Epidermal melanocyte (primary cell): ENCODE data around the gene FGR.
"Not testable (repeated sequence)": the region's sequence is repeated elsewhere in the genome, so short reads cannot be mapped to it uniquely, and the experiment has no call there.

Experiments used
- DNase-seq: peaks from one replicate; pipeline ENCODE4 v3.0.0; 2011; ENCODE audit warnings: low spot score; ENCODE audit not compliant: insufficient read length

The FGR gene

GRCh38 chr1:27635396-27636142 lies 584 bp upstream of the FGR start:
- DNase-seq: no peak

GRCh38 chr1:27634177-27634984 lies 604 bp downstream of the FGR start:
- no peak for DNase-seq

- DNase-seq: no peak
These were observed 1.3 kb downstream of the FGR start for GRCh38 chr1:27633640-27634176.

DNA sequence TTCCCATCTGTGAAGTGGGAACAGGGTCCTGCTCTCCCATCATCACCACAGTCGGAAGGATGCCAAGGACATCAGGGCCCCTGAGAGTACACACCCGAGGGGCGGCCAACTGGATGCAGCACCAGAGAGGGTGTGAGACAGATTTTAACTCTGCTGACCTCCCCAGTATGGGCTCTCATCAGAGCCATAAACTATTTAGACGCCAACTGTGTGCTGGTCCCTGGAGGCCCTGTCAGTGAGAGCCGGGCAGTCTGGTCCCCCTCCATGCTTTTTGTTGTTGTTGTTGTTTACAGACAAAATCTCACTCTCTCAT lies 1.7 kb downstream of the FGR start:
- DNase-seq: no peak

- DNase-seq: no peak
These were observed 2.3 kb downstream of the FGR start for GRCh38 chr1:27632387-27633297.

- no peak for DNase-seq
These were observed 4.0 kb downstream of the FGR start for GRCh38 chr1:27630859-27631491.

DNA sequence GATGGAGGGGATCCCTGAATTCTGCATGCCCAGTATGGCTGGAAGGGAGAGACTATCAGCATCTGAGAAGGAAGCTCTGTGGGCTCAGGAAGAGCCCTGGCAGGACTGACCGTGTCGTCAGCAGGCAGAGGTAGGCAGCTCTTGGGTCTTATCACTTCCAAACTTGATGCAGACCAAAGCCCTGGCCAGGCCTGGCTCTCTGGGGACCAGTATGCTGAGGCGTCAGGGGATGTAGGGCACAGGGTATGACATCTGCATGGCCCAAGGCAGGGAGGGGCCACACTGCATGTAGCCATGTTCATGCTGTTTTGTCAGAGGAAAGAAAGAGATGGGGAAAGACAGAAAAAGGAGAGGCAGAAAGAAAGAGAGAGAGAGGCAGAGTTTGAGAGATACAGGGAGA lies 6.3 kb downstream of the FGR start:
- no peak for DNase-seq

DNA sequence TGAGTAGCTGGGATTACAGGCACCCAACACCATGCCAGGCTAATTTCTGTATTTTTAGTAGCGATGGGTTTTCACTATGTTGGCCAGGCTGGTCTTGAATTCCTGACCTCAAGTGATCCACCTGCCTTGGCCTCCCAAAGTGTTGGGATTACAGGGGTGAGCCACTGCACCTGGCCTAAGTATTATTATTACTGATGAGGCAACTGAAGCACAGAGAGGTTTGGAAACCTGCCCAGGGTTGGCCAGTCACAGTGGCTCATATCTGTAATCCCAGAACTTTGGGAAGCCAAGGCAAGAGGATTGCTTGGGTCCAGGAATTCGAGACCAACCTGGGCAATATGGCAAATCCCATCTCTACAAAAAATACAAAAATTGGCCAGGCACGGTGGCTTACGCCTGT lies 7.3 kb downstream of the FGR start:
- not testable (repeated sequence) for DNase-seq

DNA sequence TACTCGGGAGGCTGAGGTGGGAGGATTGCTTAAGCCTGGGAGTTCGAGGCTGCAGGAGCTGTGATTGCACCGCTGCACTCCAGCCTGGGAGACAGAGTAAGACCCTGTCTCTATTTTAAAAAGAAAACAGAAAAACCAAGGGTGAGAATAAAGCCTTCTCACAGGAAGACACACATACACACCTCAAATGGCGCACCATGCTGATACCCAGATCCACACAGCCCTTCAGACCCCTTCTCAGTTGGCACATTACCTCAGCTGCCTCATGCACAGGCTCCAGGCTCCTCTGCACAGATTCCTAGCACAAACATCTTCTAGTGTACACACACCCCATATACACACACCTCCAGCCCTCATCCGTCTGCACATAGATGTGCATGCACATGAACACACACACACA lies 7.9 kb downstream of the FGR start:
- no peak for DNase-seq

GRCh38 chr1:27626031-27626935 lies 8.7 kb downstream of the FGR start:
- no peak for DNase-seq

DNA sequence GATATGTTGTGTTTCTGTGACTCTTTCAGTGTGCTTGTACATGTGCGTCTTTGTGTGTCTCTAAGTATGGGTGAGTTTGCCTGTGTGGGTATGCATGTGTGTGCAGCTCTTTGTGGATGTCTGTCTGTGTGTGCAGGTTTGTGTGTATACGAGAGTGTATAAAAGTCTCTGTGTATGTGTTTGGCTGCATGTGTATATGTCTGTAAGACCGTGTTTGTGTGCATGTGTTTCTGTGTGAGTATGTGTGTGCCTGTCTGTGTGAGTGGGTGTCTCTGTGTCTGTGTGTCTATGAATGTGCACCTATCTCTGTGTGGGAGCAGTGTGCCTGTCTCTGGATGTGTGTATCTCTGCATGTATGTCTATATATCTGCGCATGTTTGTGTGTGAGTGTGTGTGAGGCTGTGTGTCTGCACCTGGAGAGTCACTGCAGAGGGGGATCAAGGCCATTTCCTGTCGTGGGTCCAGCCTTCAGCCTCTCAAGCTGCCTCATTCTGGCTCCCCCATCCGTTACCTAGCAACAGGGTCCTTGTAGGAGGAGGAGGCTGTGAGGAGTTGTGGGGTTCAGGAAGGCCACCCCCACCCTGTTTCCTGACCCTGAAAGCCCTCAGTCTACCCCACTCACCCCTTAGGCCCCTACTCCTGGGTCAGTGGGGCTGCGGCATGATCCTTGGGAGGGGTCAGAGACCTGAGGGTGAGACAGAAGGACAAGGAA lies 10.4 kb downstream of the FGR start:
- DNase-seq: no peak

DNA sequence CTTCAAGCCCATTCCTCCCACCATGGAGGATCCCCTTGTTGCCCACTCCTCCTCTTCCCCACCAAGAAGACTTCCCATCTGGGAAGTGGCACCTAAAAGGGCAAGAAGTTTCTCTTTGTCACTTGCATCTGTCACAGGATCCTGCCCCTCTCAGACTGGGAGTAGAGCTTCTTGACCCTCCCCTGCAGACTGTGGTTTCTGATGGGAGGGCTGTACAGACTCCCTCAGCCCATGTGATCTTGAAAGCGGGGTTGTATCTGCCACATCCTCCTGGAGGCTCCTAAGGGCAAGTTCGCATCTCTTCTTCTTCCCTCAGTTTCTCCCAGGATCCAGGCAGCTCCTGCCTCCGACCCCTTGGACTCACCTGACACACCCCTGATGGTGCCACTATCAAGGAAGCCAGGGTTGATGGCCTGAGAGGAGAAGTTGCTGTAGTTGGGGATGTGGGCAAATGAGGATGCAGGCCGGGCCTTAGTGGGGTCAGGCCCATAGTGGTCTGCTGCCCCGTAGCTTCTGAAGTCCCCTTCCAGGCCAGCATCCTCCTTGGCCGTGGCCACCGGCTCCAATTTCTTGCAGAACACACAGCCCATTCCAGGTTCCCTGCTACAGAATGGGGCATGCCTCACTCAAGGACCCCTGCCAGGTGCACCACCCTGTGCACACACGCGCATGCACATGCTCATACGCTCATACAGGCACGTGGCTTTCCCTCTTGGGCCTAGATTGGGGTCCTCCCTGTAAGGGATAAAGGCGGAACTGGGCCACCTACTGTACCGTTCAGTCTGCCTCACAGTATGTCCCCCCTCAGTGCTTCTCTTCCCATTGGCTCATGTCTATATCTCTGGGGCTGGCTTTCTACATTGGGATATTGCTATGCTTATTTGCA lies 11.4 kb downstream of the FGR start:
- DNase-seq: no peak

GRCh38 chr1:27622828-27623227 lies 12.2 kb downstream of the FGR start:
- no peak for DNase-seq

- DNase-seq: no peak
These were observed 13.7 kb downstream of the FGR start for GRCh38 chr1:27621051-27621920.

DNA sequence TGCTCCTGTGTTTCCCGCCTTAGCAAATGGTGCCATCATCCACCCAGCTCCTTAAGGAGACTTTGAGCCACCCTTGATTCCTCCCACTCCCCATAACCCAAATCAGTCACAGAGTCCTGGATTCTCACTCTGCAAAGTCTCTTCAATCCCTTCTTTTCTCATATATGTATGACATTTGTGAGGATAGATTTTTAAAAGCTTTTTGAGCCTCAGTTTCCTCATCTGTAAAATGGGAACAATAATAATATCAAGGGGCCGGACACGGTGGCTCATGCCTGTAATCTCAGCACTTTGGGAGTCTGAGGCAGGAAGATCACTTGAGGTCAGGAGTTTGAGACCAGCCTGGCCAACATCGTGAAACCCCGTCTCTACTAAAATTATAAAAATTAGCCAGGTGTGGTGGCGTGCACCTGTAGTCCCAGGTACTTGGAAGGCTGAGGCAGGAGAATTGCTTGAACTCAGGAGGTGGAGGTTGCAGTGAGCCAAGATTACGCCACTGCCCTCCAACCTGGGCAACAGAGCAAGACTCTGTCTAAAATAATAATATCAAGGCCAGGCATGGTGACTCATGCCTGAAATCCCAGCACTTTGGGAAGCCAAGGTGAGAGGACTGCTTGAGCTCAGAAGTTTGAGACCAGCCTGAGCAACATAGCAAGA lies 15.1 kb downstream of the FGR start:
- DNase-seq: not testable (repeated sequence)

- DNase-seq: no peak
These were observed 16.5 kb downstream of the FGR start for GRCh38 chr1:27618341-27619082.
